ENCODE results near the gene AGBL5.

Gene AGBL5

DNA sequence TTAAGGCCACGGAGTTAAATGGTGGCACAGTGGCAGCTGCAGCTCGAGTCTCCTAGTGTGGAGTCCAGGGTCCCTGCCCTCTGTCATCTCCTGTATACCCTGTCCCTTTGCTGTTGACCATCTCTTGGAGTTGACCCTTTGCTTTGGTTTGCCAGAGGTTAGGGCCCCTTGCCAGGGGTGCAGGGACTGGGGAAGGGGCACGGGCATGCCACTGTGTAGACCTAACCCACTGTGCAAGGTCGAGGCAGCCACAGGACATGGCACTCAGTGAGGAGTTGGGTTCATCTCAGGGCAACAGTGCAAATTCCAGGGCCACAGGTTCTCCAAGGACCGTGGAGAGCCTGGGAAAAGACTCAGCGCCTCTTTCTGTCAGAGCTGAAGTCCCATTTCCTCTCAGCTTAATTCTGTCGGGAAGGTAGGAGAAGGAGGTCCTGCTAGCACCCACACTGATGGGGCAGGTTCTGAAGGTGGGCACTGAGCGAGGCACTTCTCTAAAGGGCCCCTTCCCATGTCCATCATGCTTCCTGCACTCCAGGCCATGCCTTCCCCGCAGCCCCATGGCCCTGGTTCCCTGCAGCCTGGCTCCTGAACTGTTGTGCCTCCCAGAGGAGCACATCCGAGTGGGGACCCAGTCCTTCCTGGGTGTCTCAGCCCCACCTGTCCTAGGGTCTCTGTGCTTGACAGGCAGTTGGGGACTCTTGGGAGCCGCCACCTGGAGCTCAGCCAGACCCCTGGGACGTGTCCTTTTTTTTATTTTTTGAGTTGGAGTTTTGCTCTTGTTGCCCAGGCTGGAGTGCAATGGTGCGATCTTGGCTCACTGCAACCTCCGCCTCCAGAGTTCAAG, 37.9 kb downstream of the AGBL5 start:
- no peak for TF ChIP-seq ZNF302 (tag by site-specific recombination; IDR thresholded peaks at IDR 0.05; ENCODE audit: low read depth)
- no peak for TF ChIP-seq ZNF354C (tag by site-specific recombination; IDR thresholded peaks at IDR 0.05; ENCODE audit: borderline replicate concordance, low read depth)
- TF ChIP-seq ZNF112 (tag by site-specific recombination; IDR thresholded peaks at IDR 0.05) = no peak
- TF ChIP-seq ZNF561 (tag by site-specific recombination; IDR thresholded peaks at IDR 0.05; ENCODE audit: borderline replicate concordance) = no peak
- TF ChIP-seq KLF8 (tag by site-specific recombination; IDR thresholded peaks at IDR 0.05) = no peak
- TF ChIP-seq ZNF19 (tag by site-specific recombination; IDR thresholded peaks at IDR 0.05; ENCODE audit: low read depth) = no peak
- no peak for TF ChIP-seq ZNF324 (tag by site-specific recombination; IDR thresholded peaks at IDR 0.05)
- TF ChIP-seq BCL11A (tag by site-specific recombination; IDR thresholded peaks at IDR 0.05; ENCODE audit: low read depth) = no peak
- TF ChIP-seq, protein P1, sequence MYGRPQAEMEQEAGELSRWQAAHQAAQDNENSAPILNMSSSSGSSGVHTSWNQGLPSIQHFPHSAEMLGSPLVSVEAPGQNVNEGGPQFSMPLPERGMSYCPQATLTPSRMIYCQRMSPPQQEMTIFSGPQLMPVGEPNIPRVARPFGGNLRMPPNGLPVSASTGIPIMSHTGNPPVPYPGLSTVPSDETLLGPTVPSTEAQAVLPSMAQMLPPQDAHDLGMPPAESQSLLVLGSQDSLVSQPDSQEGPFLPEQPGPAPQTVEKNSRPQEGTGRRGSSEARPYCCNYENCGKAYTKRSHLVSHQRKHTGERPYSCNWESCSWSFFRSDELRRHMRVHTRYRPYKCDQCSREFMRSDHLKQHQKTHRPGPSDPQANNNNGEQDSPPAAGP (tag by site-specific recombination; IDR thresholded peaks at IDR 0.05) = no peak
- no peak for TF ChIP-seq ZNF670 (tag by site-specific recombination; IDR thresholded peaks at IDR 0.05; ENCODE audit: low read depth)
- no peak for TF ChIP-seq ZNF48 (tag by site-specific recombination; IDR thresholded peaks at IDR 0.05)
- TF ChIP-seq, protein P2, sequence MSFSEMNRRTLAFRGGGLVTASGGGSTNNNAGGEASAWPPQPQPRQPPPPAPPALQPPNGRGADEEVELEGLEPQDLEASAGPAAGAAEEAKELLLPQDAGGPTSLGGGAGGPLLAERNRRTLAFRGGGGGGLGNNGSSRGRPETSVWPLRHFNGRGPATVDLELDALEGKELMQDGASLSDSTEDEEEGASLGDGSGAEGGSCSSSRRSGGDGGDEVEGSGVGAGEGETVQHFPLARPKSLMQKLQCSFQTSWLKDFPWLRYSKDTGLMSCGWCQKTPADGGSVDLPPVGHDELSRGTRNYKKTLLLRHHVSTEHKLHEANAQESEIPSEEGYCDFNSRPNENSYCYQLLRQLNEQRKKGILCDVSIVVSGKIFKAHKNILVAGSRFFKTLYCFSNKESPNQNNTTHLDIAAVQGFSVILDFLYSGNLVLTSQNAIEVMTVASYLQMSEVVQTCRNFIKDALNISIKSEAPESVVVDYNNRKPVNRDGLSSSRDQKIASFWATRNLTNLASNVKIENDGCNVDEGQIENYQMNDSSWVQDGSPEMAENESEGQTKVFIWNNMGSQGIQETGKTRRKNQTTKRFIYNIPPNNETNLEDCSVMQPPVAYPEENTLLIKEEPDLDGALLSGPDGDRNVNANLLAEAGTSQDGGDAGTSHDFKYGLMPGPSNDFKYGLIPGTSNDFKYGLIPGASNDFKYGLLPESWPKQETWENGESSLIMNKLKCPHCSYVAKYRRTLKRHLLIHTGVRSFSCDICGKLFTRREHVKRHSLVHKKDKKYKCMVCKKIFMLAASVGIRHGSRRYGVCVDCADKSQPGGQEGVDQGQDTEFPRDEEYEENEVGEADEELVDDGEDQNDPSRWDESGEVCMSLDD (tag by site-specific recombination; IDR thresholded peaks at IDR 0.05) = no peak
- TF ChIP-seq EGR2 (tag by site-specific recombination; IDR thresholded peaks at IDR 0.05; ENCODE audit: low read depth) = no peak
- CTCF ChIA-PET = interaction anchor here (0.6 to 0.9 kb wide), 3 partner anchors 81 to 214 kb away, joined by 3 to 4 read pairs (median 3); no protein-coding TSS in a partner anchor
- no peak overlapping the region for H3K4me3 ChIP-seq (ENCODE audit: low read depth, low read length)
- POLR2A ChIA-PET = interaction anchor here (0.7 kb wide), 1 partner anchor 204 kb away, joined by 6 read pairs; no protein-coding TSS in a partner anchor
- H3K36me3 ChIP-seq (ENCODE audit: control insufficient read depth in 2 of 2, insufficient read depth in 1 of 2, low read length in 2 of 2) = peaks cover 0 to 28% of the 10 kb centered on the region in 2 experiments; a peak in 1 of 3 replicates
- peaks cover 5% of the 10 kb centered on the region; the same call in 1 of the 2 replicates for H3K4me1 ChIP-seq (ENCODE audit: control insufficient read depth, insufficient read depth, low read length)
- H3K27ac ChIP-seq (ENCODE audit: extremely low read depth, low read depth, low read length) = no peak overlapping the region
- H3K9me3 ChIP-seq (ENCODE audit: control insufficient read depth, insufficient read depth, low read depth, low read length) = no peaks in the 10 kb centered on the region

DNA sequence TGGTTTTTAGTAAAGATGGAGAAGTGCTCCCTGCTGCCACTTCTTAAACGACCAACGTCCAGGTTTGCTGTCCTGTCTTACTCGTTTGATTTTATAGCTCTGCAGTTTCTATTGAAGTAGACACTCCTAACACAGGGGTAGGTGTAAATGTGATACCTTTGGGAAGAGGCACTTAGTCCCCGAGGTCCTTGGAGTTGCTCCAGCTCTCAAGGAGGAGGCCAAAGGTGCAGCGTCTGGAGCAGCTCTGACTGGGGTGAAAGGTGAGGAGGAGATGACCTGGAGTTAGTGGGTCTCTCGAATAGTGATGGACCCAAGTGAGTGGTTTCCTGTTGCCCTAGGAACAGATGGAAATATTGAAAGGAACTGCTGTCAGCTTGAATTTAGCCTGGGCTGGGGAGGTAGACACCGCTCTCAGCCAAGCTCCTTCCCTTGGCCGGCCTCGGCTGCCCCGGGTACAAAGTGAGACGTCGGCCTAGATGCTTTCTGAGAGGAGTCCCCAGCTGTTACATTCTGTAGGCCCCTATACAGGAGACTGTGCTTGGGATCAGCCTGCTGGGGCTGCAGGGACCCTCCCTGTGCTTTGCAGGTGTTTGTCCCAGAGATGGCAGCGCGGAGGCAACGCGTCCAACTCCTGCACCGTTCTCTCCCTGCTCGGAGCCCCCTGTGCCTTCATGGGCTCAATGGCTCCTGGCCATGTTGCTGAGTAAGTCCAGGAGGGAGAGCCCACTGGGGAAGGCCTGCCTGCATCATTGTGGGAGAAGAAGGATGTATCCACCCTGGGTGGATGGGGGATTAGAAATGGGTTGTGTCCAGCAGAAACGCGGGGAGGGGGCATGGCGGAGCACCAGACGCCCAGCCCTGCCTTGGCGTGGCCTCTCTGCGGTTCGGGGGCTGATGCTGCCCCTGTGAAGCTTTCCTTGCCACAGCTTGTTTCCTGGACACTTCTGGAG, 40.6 kb downstream of the AGBL5 start:
- ChIA-PET POLR2A (no interaction called here), CTCF (interaction anchor here (0.6 to 0.9 kb wide), 3 partner anchors 14 to 188 kb away, joined by 3 to 4 read pairs (median 3); partner anchors contain the start of gene EMILIN1)
- H3K9me3 ChIP-seq (ENCODE audit: control insufficient read depth, insufficient read depth, low read depth, low read length) = no peaks in the 10 kb centered on the region
- H3K36me3 ChIP-seq (ENCODE audit: control insufficient read depth in 2 of 2, insufficient read depth in 1 of 2, low read length in 2 of 2) = peaks cover 0 to 37% of the 10 kb centered on the region in 2 experiments; a peak in 1 of 3 replicates
- H3K27ac ChIP-seq (ENCODE audit: extremely low read depth, low read depth, low read length) = no peak overlapping the region
- H3K4me1 ChIP-seq (ENCODE audit: control insufficient read depth, insufficient read depth, low read length) = no peaks in the 10 kb centered on the region; the same call in 1 of the 2 replicates
- H3K4me3 ChIP-seq (ENCODE audit: low read depth, low read length) = no peak overlapping the region
- TF ChIP-seq ZNF548 (tag by site-specific recombination; IDR thresholded peaks at IDR 0.05) (no peak), ZNF324 (tag by site-specific recombination; IDR thresholded peaks at IDR 0.05) (no peak), GLI2 (tag by site-specific recombination; IDR thresholded peaks at IDR 0.05; ENCODE audit: borderline replicate concordance, low read depth) (no peak), HOXA7 (CRISPR knock-in tag; IDR thresholded peaks at IDR 0.05; ENCODE audit: borderline replicate concordance) (no peak), KLF8 (tag by site-specific recombination; IDR thresholded peaks at IDR 0.05) (no peak)

Measured in HEK293 (cell line).